Fibroblast of pulmonary artery (primary cell): ENCODE results near the gene PSMB11.

ENCODE experiments used
- DNase-seq: peaks from one replicate; pipeline ENCODE4 v3.0.0-alpha.2; 2010; ENCODE audit warnings: low read depth
- H3K4me3 ChIP-seq: replicated peaks from 2 replicates; pipeline ENCODE4 v1.5.1; 2011; ENCODE audit warnings: low read depth, mild to moderate bottlenecking, control low read depth, low read length, moderate library complexity
- TF ChIP-seq, protein P1 (sequence below): IDR thresholded peaks from 2 replicates; pipeline ENCODE4 v1.5.1; 2011; ENCODE audit warnings: mild to moderate bottlenecking, control low read depth, low read length, inconsistent platforms; ENCODE audit errors: missing control alignments

Gene PSMB11

DNA sequence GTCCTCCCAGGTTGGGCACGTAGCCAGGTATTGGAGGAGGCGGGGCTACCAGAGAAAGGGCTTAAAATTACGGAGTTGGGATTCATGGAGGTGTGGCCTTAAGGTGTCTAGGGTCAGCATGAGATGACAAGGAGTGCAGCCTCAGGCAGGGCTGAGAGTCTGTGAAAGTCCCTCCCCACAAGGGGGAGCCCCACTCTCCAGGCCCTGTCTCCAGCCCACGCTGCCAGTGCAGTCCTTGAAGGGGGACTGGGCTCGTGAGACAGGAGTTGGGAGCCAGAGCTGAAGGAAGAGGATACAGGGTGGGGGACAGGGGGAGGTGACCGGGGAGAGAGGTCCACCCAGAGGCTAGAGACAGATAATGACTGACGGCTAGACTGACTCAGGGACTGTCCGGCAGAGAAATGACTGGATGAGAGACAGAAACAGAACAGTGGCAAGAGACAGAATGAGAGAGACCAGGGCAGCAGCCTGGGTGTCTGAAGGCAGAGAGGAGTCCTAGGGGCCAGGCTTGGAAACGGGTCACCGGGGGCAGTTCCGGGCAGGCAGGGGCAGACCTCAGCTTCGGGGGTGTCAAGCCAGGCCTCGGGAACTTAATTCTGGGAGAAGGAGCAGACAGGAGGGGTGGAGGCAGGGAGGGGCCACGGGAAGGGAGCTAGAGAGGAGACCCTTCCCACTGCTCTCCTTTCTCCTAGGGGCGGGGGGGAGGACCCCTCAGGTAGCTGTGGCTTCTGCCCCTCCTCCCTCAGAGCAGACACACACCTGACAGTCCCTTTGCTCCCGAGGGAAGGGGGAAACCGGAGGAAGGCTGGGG is 14.3 kb downstream of the PSMB11 start:
- TF ChIP-seq, protein P1, sequence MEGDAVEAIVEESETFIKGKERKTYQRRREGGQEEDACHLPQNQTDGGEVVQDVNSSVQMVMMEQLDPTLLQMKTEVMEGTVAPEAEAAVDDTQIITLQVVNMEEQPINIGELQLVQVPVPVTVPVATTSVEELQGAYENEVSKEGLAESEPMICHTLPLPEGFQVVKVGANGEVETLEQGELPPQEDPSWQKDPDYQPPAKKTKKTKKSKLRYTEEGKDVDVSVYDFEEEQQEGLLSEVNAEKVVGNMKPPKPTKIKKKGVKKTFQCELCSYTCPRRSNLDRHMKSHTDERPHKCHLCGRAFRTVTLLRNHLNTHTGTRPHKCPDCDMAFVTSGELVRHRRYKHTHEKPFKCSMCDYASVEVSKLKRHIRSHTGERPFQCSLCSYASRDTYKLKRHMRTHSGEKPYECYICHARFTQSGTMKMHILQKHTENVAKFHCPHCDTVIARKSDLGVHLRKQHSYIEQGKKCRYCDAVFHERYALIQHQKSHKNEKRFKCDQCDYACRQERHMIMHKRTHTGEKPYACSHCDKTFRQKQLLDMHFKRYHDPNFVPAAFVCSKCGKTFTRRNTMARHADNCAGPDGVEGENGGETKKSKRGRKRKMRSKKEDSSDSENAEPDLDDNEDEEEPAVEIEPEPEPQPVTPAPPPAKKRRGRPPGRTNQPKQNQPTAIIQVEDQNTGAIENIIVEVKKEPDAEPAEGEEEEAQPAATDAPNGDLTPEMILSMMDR: peak; percentile 74
- peak overlapping the region; percentile 55 for H3K4me3 ChIP-seq
- DNase-seq: peak; percentile 65

DNA sequence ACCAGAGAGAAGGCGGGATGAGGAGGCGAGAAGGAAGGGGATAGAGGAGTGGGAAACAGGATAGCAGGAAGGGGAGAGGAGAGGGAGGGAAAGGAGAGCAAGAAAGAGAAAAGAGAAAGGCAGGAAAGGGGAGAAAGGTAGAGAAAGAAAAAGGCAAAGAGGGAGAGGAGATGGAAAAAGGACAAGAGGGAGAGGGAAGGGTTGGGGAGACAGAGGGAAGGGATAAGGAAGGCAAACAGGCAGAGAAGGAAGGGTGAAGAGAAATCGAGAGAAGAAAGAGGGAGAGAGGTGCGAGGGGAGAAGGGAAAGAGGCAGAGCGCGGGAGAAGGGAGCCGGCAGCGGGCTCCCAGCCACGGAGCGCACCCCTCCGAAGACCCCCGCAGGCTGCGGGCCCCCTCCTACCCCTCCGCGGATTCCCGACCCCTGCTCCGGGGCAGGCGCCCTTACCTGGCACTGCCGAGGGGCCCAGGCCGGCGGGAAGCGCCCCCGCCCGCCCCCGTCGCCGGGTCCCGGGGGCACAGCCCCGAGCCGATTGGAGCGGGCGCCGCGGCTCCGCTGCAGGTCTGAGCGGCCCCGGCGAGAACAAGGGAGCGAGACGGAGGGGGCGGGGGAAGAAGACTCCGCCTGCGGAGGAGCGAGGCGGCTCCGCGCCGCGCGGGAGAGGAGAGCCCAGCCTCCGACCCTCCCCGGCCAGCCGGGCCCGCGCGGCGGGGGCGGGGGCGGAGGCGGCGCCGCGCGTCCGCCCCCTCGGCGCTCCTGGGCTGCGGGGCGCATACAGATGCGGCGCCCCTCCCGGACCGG is 15.1 kb downstream of the PSMB11 start, which contains the start of gene CDH24:
Gene CDH24, minus strand, starts transcription at position 565 of the 801 bp plus-strand sequence. CDS start 1,787 bp downstream, outside the sequence.
- TF ChIP-seq, protein P1: no peak
- H3K4me3 ChIP-seq: peak within 1 kb of the TSS; percentile 55
- DNase-seq: peak; percentile 65

DNA sequence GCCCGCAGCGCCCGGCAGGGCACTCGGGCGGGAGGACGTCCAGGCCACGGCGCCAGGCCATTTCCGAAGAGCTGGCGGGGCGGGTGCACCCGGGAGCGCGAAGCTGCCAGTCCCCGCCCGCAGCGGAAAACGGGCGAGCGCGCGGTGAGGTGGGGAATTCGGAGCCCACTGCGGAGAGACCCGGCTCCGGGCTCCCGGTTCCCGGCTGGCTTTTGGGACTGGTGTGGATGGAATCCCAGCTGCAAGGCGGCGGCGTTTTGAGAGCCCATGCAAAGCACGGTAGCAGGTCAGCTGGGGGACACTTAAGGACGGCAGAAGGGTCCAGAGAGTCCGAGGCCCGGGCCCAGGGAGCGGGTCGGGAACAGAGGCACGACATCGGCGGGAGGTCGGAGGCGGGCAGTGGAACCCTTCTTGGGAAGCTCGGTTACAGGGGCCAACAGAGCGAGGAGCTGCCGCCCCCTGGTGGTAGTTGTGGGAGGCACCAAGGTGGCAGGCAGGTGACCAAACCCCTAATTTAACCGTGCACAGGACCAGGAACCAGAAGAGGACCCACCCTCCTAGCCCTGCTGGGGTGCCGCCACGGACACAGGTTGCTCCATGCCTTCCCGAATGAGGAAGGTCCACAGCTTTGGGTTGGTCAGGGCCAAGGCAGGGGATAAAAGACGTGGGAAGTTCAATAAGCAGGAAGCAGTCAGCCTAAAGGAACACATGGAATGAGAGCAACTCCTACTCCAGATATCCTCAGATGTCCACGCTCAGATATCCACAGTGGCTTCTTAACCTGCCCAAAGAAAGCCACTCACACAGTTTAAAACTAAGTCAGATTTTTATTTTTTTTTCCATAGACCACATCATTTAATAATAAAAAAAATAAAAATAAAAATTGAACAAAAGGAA is 16.0 kb downstream of the PSMB11 start:
- H3K4me3 ChIP-seq: peak overlapping the region; percentile 55
- DNase-seq: peak; percentile 86
- TF ChIP-seq, protein P1: peak; percentile 87

DNA sequence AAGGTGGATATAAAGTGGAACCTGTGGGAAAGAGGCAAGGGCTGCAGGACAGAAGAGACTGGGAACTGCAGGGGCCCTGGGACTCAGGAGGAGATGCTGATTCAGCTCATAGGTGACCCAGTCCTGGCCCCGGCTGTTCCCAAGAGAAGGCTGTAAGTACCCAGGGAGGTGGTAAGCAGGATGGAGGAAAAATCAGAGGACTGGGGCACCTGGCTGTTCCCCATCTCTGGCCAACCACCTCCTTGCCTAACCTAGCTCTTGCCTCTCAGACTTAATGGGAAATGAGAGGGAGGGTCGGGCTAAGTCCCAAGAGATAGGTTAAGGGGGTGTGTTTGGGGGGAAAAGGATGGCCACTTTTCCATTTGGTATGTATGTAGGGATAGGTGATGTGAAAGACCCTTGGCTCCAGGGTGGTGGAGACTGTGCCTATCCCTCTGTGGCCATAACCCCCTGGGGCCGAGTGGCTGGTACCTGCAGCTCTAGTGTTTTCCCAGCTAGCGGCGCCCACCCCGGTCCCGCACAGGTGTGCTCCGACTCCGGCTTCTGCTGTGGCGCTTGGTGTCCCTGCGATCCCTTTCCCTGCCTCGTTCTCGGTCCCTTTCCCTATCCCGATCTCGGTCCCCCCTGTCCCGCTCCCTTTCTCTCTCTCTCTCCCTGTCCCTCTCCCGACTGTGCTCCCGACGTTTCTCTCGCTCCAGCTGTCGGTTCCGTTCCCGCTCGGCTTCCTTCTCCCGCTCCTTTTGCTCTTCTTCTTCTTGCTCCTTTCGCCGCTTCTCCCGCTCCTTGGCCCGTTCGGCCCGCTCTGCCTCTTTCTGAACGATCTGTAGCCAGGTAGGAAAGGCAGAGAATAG is 16.9 kb downstream of the PSMB11 start:
- TF ChIP-seq, protein P1: no peak
- no peak for DNase-seq
- H3K4me3 ChIP-seq: no peak overlapping the region

DNA sequence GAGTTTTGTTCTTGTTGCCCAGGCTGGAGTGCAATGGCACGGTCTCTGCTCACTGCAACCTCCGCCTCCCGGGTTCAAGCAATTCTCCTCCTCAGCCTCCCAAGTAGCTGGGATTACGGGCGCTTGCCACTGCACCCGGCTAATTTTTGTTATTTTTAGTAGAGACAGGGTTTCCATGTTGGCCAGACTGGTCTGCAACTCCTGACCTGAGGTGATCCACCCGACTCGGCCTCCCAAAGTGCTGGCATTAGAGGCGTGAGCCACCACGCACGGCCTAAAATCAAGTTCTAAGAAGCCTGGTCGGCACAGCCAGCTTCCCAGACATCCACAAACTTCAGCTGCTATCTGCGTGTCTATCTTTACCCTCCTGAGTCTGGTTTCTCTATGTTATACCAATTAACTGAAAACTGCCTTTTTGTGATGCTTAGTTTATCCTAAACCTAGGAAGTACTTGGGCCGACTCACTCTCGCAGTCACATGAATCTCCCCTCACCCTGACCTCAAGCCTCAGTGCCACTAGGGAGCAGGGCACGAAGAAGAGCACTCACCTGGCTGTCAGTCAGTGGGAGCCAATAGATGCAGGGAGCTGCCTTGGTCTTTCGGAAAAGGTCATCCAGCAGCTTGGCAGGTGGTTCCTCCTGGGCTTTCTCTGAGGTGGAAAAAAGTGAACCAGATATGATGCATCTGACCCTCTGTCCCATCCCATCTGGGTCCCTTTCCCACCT is 18.7 kb downstream of the PSMB11 start:
- DNase-seq: no peak
- no peak overlapping the region for H3K4me3 ChIP-seq
- TF ChIP-seq, protein P1: no peak
